MM.1S (cell line): ENCODE data around the gene CHRNB4.

Source experiments
- DNase-seq: peaks from one replicate; pipeline ENCODE4 v3.0.0-alpha.2; 2015
- H2AFZ ChIP-seq: fragments of 300-600 bp; sonication (generic); 2 replicates; pipeline ENCODE4 v1.6.0; 2016; ENCODE audit warnings: antibody characterized with exemption, low read length
- H3F3A ChIP-seq: fragments of 300-600 bp; sonication (generic); 2 replicates; pipeline ENCODE4 v1.6.1; 2016; ENCODE audit warnings: mild to moderate bottlenecking, antibody characterized with exemption, low read length, moderate library complexity, mixed read lengths; ENCODE audit not compliant: insufficient read depth
- H3K27ac ChIP-seq: fragments of 300-600 bp; sonication (generic); 2 replicates; pipeline ENCODE4 v1.5.1; 2016; ENCODE audit warnings: mild to moderate bottlenecking, low read length
- H3K27me3 ChIP-seq: fragments of 300-600 bp; sonication (generic); replicated peaks from 2 replicates; pipeline ENCODE4 v1.6.0; 2016; ENCODE audit warnings: low read length; ENCODE audit not compliant: insufficient read depth
- H3K36me3 ChIP-seq: fragments of 300-600 bp; sonication (generic); replicated peaks from 2 replicates; pipeline ENCODE4 v1.6.1; 2016; ENCODE audit warnings: mild to moderate bottlenecking, low read length, mixed read lengths; ENCODE audit not compliant: insufficient read depth
- H3K4me1 ChIP-seq: fragments of 300-600 bp; sonication (generic); 2 replicates; pipeline ENCODE4 v1.6.1; 2016; ENCODE audit warnings: low read length, mixed read lengths
- H3K4me2 ChIP-seq: fragments of 300-600 bp; sonication (generic); 2 replicates; pipeline ENCODE4 v1.6.0; 2016; ENCODE audit warnings: low read depth, low read length
- H3K4me3 ChIP-seq: fragments of 300-600 bp; sonication (generic); 2 replicates; pipeline ENCODE4 v1.5.1; 2016; ENCODE audit warnings: low read length, mixed read lengths
- H3K79me2 ChIP-seq: fragments of 300-600 bp; sonication (generic); 2 replicates; pipeline ENCODE4 v1.6.1; 2016; ENCODE audit warnings: mixed run types, low read length, mixed read lengths
- H3K9ac ChIP-seq: fragments of 300-600 bp; sonication (generic); 2 replicates; pipeline ENCODE4 v1.6.1; 2016; ENCODE audit warnings: low read length, mixed read lengths
- H3K9me2 ChIP-seq: fragments of 300-600 bp; sonication (generic); replicated peaks from 2 replicates; pipeline ENCODE4 v1.6.1; 2016; ENCODE audit warnings: mild to moderate bottlenecking, low read length, mixed read lengths; ENCODE audit not compliant: insufficient read depth
- H3K9me3 ChIP-seq: fragments of 300-600 bp; sonication (generic); replicated peaks from 2 replicates; pipeline ENCODE4 v1.6.1; 2016; ENCODE audit warnings: mild to moderate bottlenecking, low read length, mixed read lengths; ENCODE audit not compliant: insufficient read depth
- H4K20me1 ChIP-seq: fragments of 300-600 bp; sonication (generic); 2 replicates; pipeline ENCODE4 v1.6.1; 2016; ENCODE audit warnings: mild to moderate bottlenecking, low read length, moderate library complexity, mixed read lengths; ENCODE audit not compliant: insufficient read depth
- CTCF ChIP-seq: fragments of 300-600 bp; sonication (generic); IDR thresholded peaks from 2 replicates; pipeline ENCODE4 v1.5.1; 2016; ENCODE audit warnings: antibody characterized with exemption, low read length, mixed read lengths
- EZH2 ChIP-seq: fragments of 300-600 bp; sonication (generic); optimal IDR thresholded peaks from 2 replicates; pipeline ENCODE3; 2017; ENCODE audit warnings: low read depth, mild to moderate bottlenecking, antibody characterized with exemption, low read length, mixed read lengths
- EZH2phosphoT487 ChIP-seq: fragments of 300-600 bp; sonication (generic); IDR thresholded peaks from 2 replicates; pipeline ENCODE4 v1.6.1; 2018; ENCODE audit warnings: antibody characterized with exemption, low read length

CHRNB4 gene

GRCh38 chr15:78645009-78645408, 4.0 kb upstream of the CHRNB4 start:
- H3K4me3 ChIP-seq: no peak overlapping the region
- H3K79me2 ChIP-seq: no peaks in the 10 kb centered on the region
- no peak for TF ChIP-seq EZH2phosphoT487
- TF ChIP-seq CTCF: no peak
- no peak for TF ChIP-seq EZH2
- H3K9ac ChIP-seq: no peak overlapping the region
- H3K27ac ChIP-seq: no peak overlapping the region
- no peaks in the 10 kb centered on the region for H3K4me1 ChIP-seq
- no peaks in the 10 kb centered on the region for H4K20me1 ChIP-seq
- H3K4me2 ChIP-seq: no peak overlapping the region
- no peak for DNase-seq
- no peak overlapping the region for H2AFZ ChIP-seq
- H3K36me3 ChIP-seq: no peaks in the 10 kb centered on the region
- no peaks in the 10 kb centered on the region for H3F3A ChIP-seq
- H3K9me2 ChIP-seq: no peaks in the 10 kb centered on the region
- no peaks in the 10 kb centered on the region for H3K9me3 ChIP-seq
- H3K27me3 ChIP-seq: no peaks in the 10 kb centered on the region

GRCh38 chr15:78642331-78642730, 1.3 kb upstream of the CHRNB4 start:
- no peak for DNase-seq
- Histone ChIP-seq H3K36me3 (no peaks in the 10 kb centered on the region), H3K9me2 (no peaks in the 10 kb centered on the region), H3K4me3 (no peak overlapping the region), H2AFZ (no peak overlapping the region), H3K27me3 (no peaks in the 10 kb centered on the region), H3K4me1 (no peaks in the 10 kb centered on the region), H3K9ac (no peak overlapping the region), H3K79me2 (no peaks in the 10 kb centered on the region), H3K9me3 (no peaks in the 10 kb centered on the region), H4K20me1 (no peaks in the 10 kb centered on the region), H3K4me2 (no peak overlapping the region), H3F3A (no peaks in the 10 kb centered on the region), H3K27ac (no peak overlapping the region)
- TF ChIP-seq EZH2 (no peak), CTCF (no peak), EZH2phosphoT487 (no peak)

GRCh38 chr15:78641749-78642275, 802 bp upstream of the CHRNB4 start:
- Histone ChIP-seq H3F3A (no peaks in the 10 kb centered on the region), H4K20me1 (no peaks in the 10 kb centered on the region), H3K36me3 (no peaks in the 10 kb centered on the region), H3K4me3 (no peak overlapping the region), H3K4me1 (no peaks in the 10 kb centered on the region), H2AFZ (no peak overlapping the region), H3K9me3 (no peaks in the 10 kb centered on the region), H3K9me2 (no peaks in the 10 kb centered on the region), H3K4me2 (no peak overlapping the region), H3K27ac (no peak overlapping the region), H3K27me3 (no peaks in the 10 kb centered on the region), H3K79me2 (no peaks in the 10 kb centered on the region), H3K9ac (no peak overlapping the region)
- TF ChIP-seq EZH2phosphoT487: no peak
- no peak for TF ChIP-seq EZH2
- no peak for TF ChIP-seq CTCF
- no peak for DNase-seq
